Keratinocyte (primary cell): ENCODE measurements around the gene TMEM207.

Experiments
- CTCF ChIP-seq, 3 experiments: IDR thresholded peaks in 1 of 3; conservative IDR thresholded peaks in 1 of 3; optimal IDR thresholded peaks in 1 of 3; 2 replicates in 2 of 3; 3 replicates in 1 of 3; pipeline versions ENCODE3 to v1.5.1; 2011; ENCODE audit warnings: low read length in 3 of 3, mild to moderate bottlenecking in 3 of 3, moderate library complexity in 2 of 3, control low read depth in 1 of 3, inconsistent platforms in 1 of 3; ENCODE audit not compliant: insufficient read depth in 2 of 3; ENCODE audit errors: extremely low read depth in 1 of 3
- EZH2 ChIP-seq: IDR thresholded peaks from one replicate; pipeline ENCODE4 v1.6.1; 2012; ENCODE audit warnings: inconsistent platforms, mild to moderate bottlenecking, low read length, moderate library complexity

DNA sequence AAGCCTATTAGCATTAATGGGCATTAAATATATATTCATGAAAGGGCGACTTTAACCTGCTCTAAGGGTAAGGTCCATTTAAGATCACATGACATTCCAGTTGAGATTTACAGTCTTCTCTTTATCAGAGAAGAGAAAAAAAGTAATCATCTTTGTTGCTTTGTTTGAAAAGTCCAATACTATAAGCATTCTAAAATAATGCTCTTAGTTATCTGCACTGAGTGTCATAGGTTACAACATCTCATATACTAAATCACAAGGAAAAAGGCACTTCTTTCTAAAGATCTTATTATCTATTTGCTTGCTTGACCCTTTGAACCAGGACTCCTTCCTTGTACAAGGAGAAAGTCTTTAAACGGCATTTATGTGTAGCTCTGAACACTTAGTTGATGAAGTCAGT is 1.4 kb downstream of the TMEM207 start:
- TF ChIP-seq CTCF (optimal IDR thresholded peaks at IDR 0.05 in 1 of 3, IDR thresholded peaks at IDR 0.05 in 1 of 3, conservative IDR thresholded peaks at IDR 0.05 in 1 of 3; ENCODE audit: extremely low read depth in 1 of 3, insufficient read depth in 2 of 3, low read length in 3 of 3) (no peak), EZH2 (no peak)
